HL-60/S4 treated with phorbol 12-myristate 13-acetate at 8.2 ng/mL for 4 days and 3 days (cell line): ENCODE measurements around the gene PIGQ.
"Not testable (repeated sequence)": the region's sequence is repeated elsewhere in the genome, so short reads cannot be mapped to it uniquely, and the experiment has no call there.

Experiments
- in situ Hi-C: fragments of 300-500 bp; cut with MboI; formaldehyde crosslinking; loops from 2 replicates; pipeline ENCODE4 v1.15.0; 2022; ENCODE audit warnings: low sequenced_read_pairs

PIGQ gene

DNA sequence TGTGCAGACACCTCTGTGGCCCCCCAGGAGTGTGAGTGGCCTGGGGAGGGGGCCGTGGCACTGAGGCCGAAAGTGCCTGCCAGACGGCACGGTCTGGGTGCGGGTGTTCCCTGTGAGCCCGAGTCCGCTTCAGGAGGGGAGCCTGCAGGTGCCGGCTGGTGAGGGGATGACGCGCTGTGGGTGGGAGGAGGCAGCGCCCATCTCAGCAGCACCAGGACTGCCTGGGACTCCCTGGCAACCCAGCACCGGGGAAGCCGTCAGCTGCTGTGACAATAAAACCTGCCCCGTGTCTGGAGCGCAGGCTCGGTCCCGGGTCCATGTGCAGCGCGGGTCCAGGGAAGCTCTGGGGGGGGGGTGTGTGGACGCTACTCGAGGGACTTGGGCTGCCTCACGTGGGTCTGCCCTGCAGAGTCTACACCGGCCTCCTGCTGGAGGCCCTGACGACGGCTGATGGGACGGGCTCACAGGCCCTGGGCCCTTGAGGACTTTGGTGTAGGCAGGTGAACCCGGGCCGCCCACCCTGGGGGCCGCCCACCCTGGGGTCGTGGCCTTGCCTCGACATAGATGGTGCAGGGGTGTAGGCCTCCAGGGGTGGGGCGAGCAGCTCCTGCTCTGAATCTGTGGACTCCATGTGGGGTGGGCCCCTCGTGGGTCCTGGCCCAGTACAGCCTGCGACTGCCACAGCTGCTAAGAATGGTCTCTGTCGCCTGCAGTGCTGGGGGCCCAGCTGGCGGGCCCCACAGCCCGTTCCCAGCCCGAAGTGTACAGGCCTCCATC lies 14.2 kb downstream of the PIGQ start:
- in situ Hi-C loops, result no loop called here

DNA sequence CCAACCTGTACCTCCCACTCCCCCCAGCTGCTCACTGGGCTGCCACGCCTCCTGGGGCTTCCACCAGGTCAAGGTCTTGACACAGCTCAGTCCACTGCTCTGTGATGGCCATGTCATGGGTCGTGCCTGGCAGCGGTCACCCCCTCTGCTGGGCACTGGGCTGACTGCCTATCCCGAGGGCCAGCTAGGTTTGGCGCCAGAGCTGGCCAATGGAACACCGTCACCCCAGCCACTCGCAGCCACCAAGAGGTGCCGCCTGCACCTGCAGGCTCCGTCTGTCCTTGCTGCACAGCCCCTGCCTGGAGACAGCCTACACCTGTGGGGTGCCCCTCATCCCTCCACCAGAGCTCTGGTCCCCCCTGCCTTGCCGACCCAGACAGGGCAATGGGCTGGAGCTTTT lies 15.6 kb downstream of the PIGQ start:
- in situ Hi-C loops, result no loop called here

GRCh38 chr16:586047-586644 lies 16.4 kb downstream of the PIGQ start:
- in situ Hi-C loops, result no loop called here

DNA sequence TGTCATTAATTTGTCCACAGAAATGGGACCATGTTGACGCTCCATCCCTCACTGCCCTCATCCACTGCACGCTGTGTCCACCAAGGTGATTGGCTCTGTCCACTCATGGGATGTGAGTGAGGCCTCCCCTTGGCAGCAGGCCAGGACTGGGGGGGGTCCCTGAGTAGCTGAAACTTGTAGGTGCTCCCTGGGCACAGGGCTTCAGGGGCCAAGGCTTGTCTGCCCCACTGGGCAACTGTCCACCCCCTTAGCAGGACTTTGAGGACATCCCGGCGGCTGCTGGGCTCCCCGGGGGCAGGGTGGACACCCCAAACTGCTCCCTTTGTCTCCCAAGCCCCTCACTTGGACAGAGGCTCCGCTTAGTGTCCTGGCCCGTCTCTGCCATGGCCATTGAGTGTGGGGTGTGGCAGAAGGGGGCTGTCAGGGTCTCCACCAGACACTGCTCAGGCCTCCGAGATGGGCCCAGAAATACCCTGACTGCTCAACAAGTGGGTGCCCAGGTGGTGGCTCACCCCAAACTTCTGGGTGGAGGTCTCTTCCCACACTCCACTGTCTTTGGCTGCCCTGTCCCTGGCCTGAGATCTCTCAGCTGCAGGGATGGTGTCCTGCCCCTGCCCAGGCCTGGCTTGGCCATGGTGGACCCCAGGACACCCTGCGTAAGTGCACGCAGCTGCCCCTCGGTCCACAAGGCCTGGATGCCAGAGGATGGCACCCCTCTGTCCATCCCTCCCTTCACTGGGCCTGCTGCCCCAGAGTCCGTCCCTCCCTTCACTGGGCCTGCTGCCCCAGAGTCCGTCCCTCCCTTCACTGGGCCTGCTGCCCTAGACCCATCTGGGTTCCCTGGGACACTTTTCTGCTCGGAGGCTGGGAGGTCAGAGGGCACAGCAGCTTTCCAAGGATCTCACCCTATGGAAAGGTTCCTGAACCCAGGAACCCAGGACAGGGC lies 17.1 kb downstream of the PIGQ start:
- in situ Hi-C loops, result no loop called here

- in situ Hi-C loops, result no loop called here
Observed at GRCh38 chr16:588639-588888, 18.8 kb downstream of the PIGQ start.

DNA sequence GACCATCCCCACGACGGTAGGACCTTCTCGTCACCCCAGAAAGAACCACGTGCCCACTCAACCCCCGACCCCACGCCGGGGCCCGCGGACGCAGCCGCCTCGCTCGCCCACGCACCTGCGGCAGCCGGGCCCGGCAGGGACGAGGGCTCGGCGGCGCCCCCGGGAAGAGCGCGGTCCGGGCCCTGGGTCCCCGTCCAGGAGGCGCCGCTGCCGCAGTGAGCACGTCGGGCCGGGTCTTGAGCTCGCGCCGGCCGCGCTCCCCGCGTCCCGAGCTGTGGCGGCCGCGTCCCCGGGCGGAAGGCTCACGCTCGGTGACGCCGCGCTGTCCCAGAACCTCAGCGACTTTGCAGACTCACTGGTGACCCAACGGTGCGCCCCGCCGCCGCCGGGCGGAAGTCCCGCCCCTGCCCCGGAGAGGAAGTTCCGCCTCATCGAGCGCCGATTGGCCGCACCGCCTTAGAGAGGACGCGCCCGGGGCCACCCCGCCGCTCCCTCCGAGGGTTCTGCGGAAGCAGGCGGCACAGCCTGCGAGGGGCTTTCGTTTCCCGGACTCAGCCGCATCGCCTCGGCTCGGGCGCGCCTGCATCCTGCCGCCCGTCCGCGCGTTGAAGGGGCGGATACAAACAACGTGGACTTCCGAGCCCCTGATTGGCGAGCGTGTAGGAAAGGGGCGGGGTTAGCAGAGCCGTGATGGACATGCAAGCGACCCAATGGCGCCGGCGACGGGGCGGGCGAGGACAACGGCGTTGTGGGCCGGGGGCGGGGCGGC lies 19.3 kb downstream of the PIGQ start:
- in situ Hi-C loops, result no loop called here

DNA sequence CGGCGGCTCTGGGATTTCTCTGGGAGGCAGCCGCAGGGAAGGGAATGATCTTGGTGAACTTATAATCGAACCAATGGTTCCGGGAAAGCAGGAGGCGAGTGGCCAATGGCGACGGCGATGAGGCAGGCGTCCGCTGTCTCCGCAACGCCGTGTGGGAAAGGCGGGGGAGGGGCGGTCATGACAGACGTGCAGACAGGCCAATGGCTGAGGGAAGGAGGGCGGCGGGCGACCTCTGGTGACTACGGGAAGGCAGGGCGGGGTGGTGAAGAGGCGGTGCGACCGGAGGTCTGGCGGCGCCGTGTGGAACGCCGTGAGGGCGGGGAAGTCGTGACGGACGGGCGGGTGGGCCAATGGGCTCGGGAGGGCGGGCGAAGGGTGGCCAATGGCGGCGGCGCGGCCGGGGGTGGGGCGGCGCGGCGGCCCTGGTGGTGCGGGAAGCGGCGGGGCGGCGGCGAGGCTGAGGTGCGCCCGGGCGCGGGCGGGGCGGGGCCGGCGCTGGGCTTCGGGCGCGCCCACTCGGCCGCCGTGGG lies 20.0 kb downstream of the PIGQ start, which contains the start of gene RAB40C:
Gene RAB40C (plus strand): TSS at position 409 of the 530 bp plus-strand sequence. CDS start 226 bp downstream, outside the sequence.
- in situ Hi-C loops, result no loop called here

GRCh38 chr16:590188-590814 lies 20.5 kb downstream of the PIGQ start:
- in situ Hi-C loops, result no loop called here

GRCh38 chr16:590815-591200 lies 21.0 kb downstream of the PIGQ start:
- in situ Hi-C loops, result no loop called here

GRCh38 chr16:591231-591630 lies 21.5 kb downstream of the PIGQ start:
- in situ Hi-C loops, result no loop called here

DNA sequence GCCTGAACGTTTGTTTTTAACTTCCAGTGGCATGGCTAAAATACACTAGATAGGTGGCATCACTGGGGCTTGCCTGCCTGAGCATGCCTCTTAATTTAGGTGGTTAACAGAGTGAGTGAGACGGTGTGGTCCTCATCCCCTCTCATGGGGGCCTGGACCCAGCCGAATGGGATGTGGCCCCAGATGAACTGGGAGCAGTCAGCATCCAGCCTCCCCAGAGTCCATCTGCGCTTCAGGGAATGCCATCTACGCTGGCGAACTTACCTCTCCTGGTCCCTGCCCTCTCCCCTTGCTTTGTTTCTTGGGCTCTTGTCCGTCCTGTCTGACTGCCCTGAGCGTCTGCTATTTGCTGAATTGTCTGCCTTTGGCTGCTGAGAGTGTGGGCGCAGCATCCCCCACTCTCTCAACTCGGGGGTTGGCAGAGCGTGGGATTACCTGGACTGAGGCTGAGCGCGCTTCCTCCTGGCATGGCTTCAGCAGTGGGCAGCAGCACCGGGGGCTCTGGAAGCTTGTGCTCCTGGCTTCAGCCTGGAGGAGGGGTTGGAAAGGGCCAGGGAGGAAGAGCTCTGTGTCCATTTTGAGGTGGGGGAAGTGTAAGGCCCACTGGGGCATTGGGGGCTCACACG lies 22.2 kb downstream of the PIGQ start:
- in situ Hi-C loops, result no loop called here

DNA sequence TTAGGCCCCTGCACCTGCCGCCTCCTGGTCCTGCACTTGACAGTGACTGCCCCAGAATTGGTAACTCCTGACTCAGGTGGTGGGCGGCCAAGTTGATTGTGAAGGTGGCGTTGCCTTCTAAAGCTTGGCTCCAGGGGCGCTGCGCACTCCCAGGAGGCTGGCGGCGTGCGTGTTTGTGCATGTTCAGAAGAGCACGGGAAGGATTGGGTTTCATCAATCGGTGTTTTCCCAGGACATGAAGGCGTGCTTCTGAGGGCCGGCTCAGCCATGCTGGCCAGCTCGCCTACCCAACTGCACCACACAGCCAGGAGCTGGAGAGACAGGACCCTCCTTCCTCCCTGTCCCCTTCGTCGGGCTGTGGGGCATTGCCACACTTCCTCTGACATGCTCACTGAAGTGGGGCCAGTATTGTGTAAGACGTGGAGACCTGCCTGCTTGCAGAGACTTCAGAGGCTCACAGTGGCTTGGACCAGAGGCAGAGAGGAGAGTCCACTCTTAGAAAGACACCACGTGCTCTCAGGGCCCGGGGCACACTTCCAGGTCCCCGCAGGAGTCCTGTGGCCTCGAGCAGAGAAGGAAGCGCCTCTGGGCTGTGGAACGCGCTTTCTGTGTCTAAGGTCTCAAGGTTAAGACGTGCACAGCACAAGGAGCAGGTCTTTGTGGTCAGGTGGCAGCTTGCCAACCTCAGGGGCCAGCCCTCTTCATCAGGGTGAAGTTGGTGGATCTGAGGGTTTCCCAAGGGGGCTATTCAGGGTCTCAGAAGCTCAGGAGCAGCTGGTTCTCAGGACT lies 22.9 kb downstream of the PIGQ start:
- in situ Hi-C loops, result no loop called here

GRCh38 chr16:593406-593805 lies 23.6 kb downstream of the PIGQ start:
- in situ Hi-C loops, result no loop called here

- in situ Hi-C loops, result no loop called here
Observed at GRCh38 chr16:593807-594206, 24.0 kb downstream of the PIGQ start.

- in situ Hi-C loops, result no loop called here
Observed at GRCh38 chr16:595094-595528, 25.3 kb downstream of the PIGQ start.

DNA sequence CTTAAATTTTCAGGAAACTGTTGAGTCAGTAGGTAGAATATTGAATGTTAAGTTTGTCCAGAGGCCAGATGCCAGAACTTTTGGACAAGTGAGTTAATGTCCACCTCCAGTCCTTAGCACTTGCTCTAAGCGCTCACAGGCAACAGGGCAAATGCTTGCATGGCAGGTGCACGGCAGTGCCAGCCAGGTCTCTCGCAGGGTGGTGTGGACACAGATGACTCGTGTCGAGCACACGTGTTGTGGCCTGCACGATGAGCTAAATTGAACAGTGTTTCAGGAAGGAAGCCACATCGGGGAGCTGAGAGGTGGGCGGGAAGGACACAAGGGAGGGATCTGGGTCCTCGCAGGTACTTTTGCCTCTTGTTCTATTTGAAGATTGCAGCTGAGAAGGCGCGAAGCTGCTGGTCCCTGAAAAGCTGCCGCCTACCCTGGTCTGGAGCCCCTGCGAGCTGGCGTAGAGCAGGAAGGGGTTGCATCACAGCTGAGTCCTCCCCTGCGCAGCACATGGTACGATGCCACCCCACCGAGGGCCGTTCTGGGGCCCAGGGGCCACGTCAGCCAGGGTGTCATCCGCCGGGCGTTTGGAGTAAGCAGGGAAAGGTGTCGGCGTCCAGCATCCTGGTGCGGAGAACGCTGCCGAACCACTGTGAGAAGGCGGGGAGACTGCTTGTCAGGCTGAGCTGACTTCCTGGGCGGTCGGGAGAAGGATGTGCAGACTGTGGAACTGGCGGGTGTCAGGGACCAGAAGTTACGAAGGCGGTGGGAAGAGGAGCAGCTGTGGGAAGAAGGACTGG lies 26.4 kb downstream of the PIGQ start:
- in situ Hi-C loops, result no loop called here

DNA sequence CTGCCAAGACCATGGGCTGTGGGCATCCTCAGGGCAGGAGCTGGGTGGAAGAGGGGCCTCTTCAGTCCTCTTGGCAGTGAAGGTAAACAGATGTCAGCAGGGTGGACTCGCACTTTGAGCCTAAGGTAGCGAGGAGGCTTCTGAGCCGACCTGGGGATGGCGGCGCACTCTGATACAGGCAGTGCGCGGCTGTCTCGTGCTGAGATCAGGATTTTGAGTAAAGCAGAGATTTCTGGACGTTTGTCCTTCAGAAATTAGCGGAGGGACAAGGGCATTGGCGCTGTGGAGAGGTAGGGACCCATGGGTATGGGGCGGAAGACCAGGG lies 26.9 kb downstream of the PIGQ start:
- in situ Hi-C loops, result no loop called here

DNA sequence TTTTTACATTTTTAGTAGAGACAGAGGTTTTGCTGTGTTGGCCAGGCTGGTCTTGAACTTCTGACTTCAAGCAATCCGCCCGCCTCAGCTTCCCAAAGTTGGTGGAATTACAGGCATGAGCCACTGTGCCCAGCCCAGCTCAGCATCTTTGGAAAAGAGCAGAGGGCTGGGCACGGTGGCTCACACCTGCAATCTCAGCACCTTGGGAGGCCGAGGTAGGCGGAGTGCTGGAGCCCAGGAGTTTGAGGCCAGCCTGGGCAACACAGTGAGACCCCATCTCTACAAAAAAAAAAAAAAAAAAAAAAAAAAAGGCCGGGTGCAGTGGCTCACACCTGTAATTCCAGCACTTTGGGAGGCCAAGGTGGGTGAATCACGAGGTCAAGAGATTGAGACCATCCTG lies 27.9 kb downstream of the PIGQ start:
- in situ Hi-C loops, result not testable (repeated sequence)
